ENCODE results near the gene MCL1. TPM values are rescaled to one million over a fixed set of nuclear protein-coding genes. Genes with fewer than 3 reads are reported as not detected.
A peak's percentile ranks its signal among the peaks of the same experiment; 100 is the strongest.
"Not testable (repeated sequence)": the region's sequence is repeated elsewhere in the genome, so short reads cannot be mapped to it uniquely, and the experiment has no call there.

The MCL1 gene
- total RNA-seq, 4 donors from 2014 or later: 102 to 154 (median 140) TPM

DNA sequence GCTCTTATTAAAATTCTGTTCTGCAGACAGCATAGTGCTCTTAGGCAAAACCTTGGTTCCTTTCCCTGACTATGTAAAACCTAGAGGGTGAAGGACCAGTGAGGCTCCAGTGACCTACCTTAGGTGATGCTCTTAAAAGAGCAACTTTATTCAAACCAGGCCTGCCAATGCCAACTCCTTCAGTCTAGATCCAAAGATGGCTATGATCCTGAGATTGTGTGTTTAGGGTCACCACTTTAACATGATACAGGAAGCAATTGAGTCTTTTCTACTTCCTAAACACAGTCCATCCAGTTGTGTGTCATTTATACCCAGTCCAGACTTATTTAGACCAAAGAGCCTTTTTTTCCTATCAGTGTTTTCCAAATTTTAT is 10.8 kb downstream of the MCL1 start:
- H3K9me3 ChIP-seq: no peaks in the 10 kb centered on the region
- TF ChIP-seq, protein P1, sequence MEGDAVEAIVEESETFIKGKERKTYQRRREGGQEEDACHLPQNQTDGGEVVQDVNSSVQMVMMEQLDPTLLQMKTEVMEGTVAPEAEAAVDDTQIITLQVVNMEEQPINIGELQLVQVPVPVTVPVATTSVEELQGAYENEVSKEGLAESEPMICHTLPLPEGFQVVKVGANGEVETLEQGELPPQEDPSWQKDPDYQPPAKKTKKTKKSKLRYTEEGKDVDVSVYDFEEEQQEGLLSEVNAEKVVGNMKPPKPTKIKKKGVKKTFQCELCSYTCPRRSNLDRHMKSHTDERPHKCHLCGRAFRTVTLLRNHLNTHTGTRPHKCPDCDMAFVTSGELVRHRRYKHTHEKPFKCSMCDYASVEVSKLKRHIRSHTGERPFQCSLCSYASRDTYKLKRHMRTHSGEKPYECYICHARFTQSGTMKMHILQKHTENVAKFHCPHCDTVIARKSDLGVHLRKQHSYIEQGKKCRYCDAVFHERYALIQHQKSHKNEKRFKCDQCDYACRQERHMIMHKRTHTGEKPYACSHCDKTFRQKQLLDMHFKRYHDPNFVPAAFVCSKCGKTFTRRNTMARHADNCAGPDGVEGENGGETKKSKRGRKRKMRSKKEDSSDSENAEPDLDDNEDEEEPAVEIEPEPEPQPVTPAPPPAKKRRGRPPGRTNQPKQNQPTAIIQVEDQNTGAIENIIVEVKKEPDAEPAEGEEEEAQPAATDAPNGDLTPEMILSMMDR (IDR thresholded peaks at IDR 0.05): no peak
- TF ChIP-seq POLR2A (IDR thresholded peaks at IDR 0.05): no peak
- peaks cover 16 to 100% (median 78%) of the 10 kb centered on the region in 4 donors for H3K4me1 ChIP-seq
- H3K4me3 ChIP-seq: peak overlapping the region in 3 of 4 donors; percentile 20 to 45 (median 31)
- peak overlapping the region; percentile 92 to 100 (median 98) for H3K27ac ChIP-seq
- DNase-seq: no peak
- H3K36me3 ChIP-seq: peaks cover 0 to 37% (median 0%) of the 10 kb centered on the region in 3 donors
- H3K27me3 ChIP-seq: no peaks in the 10 kb centered on the region

DNA sequence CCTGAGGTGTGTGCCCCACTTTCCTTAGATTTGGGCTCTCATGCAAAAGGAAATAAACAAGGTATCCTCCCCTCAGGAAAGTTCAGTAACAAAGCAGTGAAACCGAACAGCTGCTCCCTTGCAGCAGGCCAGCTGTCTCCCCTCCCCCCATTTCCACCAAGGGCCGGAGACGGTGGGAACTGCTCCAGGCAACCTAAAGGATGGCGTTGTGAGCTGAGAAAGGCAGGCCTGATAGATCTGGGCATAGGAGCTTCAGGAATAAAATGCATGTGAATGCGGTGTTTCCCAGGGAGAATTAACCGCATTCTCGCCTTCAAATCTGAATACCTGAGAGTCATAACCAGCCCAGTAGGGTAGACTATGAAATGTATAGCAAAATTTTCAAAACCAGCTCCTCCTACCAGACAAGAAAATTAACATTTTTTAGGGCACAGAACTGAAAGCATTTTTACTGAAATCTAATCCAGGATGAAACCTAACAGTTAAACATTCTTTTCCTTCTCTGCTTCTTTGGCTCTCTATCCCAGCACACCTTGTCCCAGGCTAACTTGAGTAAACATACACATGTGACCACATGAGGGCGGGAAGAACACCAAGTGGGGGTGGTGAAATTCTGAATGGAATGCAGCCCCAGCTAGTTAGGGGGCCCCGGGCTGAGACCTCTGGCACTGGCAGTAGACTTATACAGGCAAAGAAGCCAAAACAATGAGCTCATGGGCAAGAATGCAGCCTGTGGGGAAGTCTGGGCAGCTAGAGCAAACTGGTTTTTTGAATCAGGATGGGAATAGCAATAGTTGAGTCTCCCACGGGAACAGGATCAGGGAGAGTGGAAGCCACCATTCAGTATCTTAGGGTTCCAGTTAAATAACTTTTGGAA is 11.5 kb downstream of the MCL1 start:
- peak overlapping the region; percentile 9 to 45 (median 26) for H3K4me3 ChIP-seq
- TF ChIP-seq, protein P1 (IDR thresholded peaks at IDR 0.05): peak in 3 of 6 experiments; percentile 9 to 16 (median 10)
- TF ChIP-seq POLR2A (IDR thresholded peaks at IDR 0.05): no peak

DNA sequence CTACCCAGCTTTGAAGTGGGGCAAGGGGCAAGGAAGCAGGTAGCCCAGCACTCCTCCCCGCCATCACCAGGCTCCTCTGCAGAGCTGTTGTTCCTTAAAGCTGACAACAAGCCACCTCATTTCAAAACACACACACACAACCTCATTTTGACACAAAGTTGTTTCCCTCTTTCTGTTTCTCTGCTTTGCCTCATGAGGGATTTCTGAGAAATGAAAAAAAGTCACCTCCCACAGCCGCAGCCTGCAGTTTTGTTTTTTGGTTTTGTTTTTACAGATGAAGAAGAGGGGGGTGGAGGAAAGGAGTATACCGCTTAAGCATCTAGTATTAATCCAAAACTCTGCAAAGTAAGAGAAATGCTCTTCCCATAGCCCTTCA is 12.1 kb downstream of the MCL1 start:
- Histone ChIP-seq H3K27ac (peak overlapping the region; percentile 92 to 100 (median 98)), H3K9me3 (no peaks in the 10 kb centered on the region), H3K36me3 (peaks cover 0 to 24% (median 0%) of the 10 kb centered on the region in 3 donors), H3K4me1 (peaks cover 16 to 100% (median 74%) of the 10 kb centered on the region in 4 donors), H3K27me3 (no peaks in the 10 kb centered on the region), H3K4me3 (peak overlapping the region; percentile 9 to 45 (median 26))
- peak in 2 of 3 donors; percentile 48 to 72 for DNase-seq
- TF ChIP-seq, protein P1 (IDR thresholded peaks at IDR 0.05): no peak
- TF ChIP-seq POLR2A (IDR thresholded peaks at IDR 0.05): peak in 1 of 2 donors; percentile 10

More for the DNA sequence above, 11.5 kb downstream of the MCL1 start:
- Histone ChIP-seq H3K27me3 (no peaks in the 10 kb centered on the region), H3K9me3 (no peaks in the 10 kb centered on the region), H3K4me1 (peaks cover 15 to 100% (median 76%) of the 10 kb centered on the region in 4 donors), H3K27ac (peak overlapping the region; percentile 92 to 100 (median 98)), H3K36me3 (peaks cover 0 to 30% (median 0%) of the 10 kb centered on the region in 3 donors)
- peak; percentile 75 to 87 (median 82) for DNase-seq

DNA sequence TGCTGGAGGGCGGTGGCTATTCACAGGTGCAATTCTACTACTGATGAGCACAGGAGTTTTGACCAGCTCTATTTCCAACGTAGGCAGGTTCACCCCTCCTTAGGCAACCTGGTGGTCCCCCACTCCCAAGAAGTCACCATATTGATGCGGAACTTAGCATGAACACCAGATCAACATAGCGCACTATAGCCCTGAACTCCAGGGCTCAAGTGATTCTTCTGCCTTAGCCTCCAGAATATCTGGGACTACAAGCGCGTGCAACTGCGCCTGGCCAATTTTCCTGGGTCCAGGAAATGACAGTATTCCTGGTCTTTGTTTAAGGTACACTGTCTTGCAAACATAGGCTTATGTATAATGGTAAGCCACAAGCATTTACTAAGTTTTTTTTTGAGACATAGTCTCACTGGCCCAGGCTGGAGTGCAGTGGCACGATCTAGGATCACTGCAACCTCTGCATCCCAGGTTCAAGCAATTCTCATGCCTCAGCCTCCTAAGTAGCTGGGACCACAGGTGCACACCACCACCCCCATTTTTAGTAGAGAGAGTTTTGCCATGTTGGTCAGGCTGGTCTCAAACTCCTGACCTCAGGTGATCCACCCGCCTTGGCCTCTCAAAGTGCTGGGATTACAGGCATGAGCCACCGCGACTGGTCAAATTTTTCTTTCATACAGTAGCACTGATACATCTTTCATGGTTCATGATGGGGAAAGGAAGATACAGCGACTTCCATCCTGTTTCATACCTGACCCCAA is 12.6 kb downstream of the MCL1 start:
- TF ChIP-seq POLR2A (IDR thresholded peaks at IDR 0.05): no peak
- TF ChIP-seq, protein P1 (IDR thresholded peaks at IDR 0.05): no peak
- H3K4me3 ChIP-seq: peak overlapping the region; percentile 9 to 45 (median 26)
- H3K27ac ChIP-seq: peak overlapping the region; percentile 92 to 100 (median 98)
- H3K9me3 ChIP-seq: no peaks in the 10 kb centered on the region
- peaks cover 16 to 97% (median 72%) of the 10 kb centered on the region in 4 donors for H3K4me1 ChIP-seq
- peaks cover 0 to 18% (median 0%) of the 10 kb centered on the region in 3 donors for H3K36me3 ChIP-seq
- H3K27me3 ChIP-seq: no peaks in the 10 kb centered on the region
- DNase-seq: peak in 1 of 3 donors; percentile 37

DNA sequence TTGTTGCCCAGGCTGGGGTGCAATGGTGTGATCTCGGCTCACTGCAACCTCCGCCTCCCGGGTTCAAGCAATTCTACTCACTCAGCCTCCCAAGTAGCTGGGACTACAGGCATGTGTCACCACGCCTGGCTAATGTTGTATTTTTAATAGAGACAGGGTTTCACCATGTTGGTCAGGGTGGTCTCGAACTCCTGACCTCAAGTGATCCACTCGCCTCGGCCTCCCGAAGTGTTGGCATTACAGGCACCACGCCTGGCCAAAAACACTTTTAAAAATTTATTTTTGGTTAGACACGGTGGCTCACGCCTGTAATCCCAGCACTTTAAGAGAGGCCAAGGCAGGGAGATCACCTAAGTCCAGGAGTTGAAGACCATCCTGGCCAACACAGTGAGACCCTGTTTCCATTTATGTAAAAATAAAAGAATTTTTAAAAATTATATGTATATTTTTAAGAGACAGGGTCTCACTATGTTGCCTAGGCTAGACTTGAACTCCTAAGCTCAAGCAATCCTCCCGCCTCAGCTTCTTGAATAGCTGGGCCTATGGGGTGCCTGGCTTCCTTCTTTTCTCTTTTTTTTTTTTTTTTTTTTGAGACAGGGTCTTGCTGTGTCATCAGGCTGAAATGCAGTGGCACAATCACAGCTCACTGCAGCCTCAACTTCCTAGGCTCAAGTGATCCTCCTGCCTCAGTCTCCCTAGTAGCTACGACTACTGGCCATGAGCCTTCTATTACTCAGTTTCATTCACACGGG is 14.0 kb downstream of the MCL1 start:
- H3K36me3 ChIP-seq, H3K9me3 ChIP-seq, H3K27me3 ChIP-seq, H3K4me3 ChIP-seq: not testable (repeated sequence)
- H3K4me1 ChIP-seq: peaks cover 19 to 88% (median 73%) of the 10 kb centered on the region in 4 donors
- DNase-seq: peak in 1 of 3 donors; percentile 42
- peak overlapping the region; percentile 92 to 100 (median 98) for H3K27ac ChIP-seq
